ENCODE results near the gene SPPL3.

Gene SPPL3

GRCh38 chr12:120944645-120945217, 40.6 kb upstream of the SPPL3 start:
- Histone ChIP-seq H3K9me3 (ENCODE audit: control insufficient read depth, insufficient read depth, low read length) (no peaks in the 10 kb centered on the region), H3F3A (ENCODE audit: control insufficient read depth, insufficient read depth) (no peaks in the 10 kb centered on the region), H3K4me1 (ENCODE audit: control insufficient read depth, low read length) (peaks cover 11% of the 10 kb centered on the region), H4K20me1 (ENCODE audit: control insufficient read depth, insufficient read depth, low read depth, low read length) (no peaks in the 10 kb centered on the region), H3K36me3 (ENCODE audit: control insufficient read depth, low read length) (no peaks in the 10 kb centered on the region), H3K79me2 (ENCODE audit: control insufficient read depth, low read length) (no peaks in the 10 kb centered on the region), H3K4me2 (ENCODE audit: low read length) (no peak overlapping the region), H3K27me3 (ENCODE audit: control insufficient read depth, low read length) (peaks cover 6% of the 10 kb centered on the region; the same call in 1 of the 2 replicates), H3K4me3 (ENCODE audit: low read length) (no peak overlapping the region), H3K9me2 (replicated peaks; ENCODE audit: control insufficient read depth, low read length) (no peaks in the 10 kb centered on the region), H3K27ac (ENCODE audit: low read depth, low read length) (no peak overlapping the region)
- TF ChIP-seq EZH2phosphoT487 (IDR thresholded peaks at IDR 0.05; ENCODE audit: borderline replicate concordance, low read length) (no peak), CTCF (IDR thresholded peaks at IDR 0.05; ENCODE audit: low read depth, low read length, poor library complexity, severe bottlenecking) (peak; percentile 79)

GRCh38 chr12:120943482-120943881, 39.3 kb upstream of the SPPL3 start:
- Histone ChIP-seq H4K20me1 (ENCODE audit: control insufficient read depth, insufficient read depth, low read depth, low read length) (no peaks in the 10 kb centered on the region), H3K79me2 (ENCODE audit: control insufficient read depth, low read length) (no peaks in the 10 kb centered on the region), H3K9me2 (replicated peaks; ENCODE audit: control insufficient read depth, low read length) (no peaks in the 10 kb centered on the region), H3K27ac (ENCODE audit: low read depth, low read length) (no peak overlapping the region), H3K4me3 (ENCODE audit: low read length) (no peak overlapping the region), H3K36me3 (ENCODE audit: control insufficient read depth, low read length) (no peaks in the 10 kb centered on the region), H3F3A (ENCODE audit: control insufficient read depth, insufficient read depth) (no peaks in the 10 kb centered on the region), H3K27me3 (ENCODE audit: control insufficient read depth, low read length) (peaks cover 6% of the 10 kb centered on the region; the same call in 1 of the 2 replicates), H3K9me3 (ENCODE audit: control insufficient read depth, insufficient read depth, low read length) (no peaks in the 10 kb centered on the region), H3K4me1 (ENCODE audit: control insufficient read depth, low read length) (peaks cover 11% of the 10 kb centered on the region), H3K4me2 (ENCODE audit: low read length) (no peak overlapping the region)
- TF ChIP-seq EZH2phosphoT487 (IDR thresholded peaks at IDR 0.05; ENCODE audit: borderline replicate concordance, low read length) (no peak), CTCF (IDR thresholded peaks at IDR 0.05; ENCODE audit: low read depth, low read length, poor library complexity, severe bottlenecking) (no peak)

GRCh38 chr12:120941846-120942405, 37.8 kb upstream of the SPPL3 start:
- Histone ChIP-seq H3F3A (ENCODE audit: control insufficient read depth, insufficient read depth) (no peaks in the 10 kb centered on the region), H3K27me3 (ENCODE audit: control insufficient read depth, low read length) (peaks cover 6% of the 10 kb centered on the region; the same call in 1 of the 2 replicates), H3K9me3 (ENCODE audit: control insufficient read depth, insufficient read depth, low read length) (no peaks in the 10 kb centered on the region), H3K9me2 (replicated peaks; ENCODE audit: control insufficient read depth, low read length) (no peaks in the 10 kb centered on the region), H4K20me1 (ENCODE audit: control insufficient read depth, insufficient read depth, low read depth, low read length) (no peaks in the 10 kb centered on the region), H3K27ac (ENCODE audit: low read depth, low read length) (no peak overlapping the region), H3K79me2 (ENCODE audit: control insufficient read depth, low read length) (no peaks in the 10 kb centered on the region), H3K4me3 (ENCODE audit: low read length) (no peak overlapping the region), H3K36me3 (ENCODE audit: control insufficient read depth, low read length) (no peaks in the 10 kb centered on the region), H3K4me2 (ENCODE audit: low read length) (no peak overlapping the region), H3K4me1 (ENCODE audit: control insufficient read depth, low read length) (peaks cover 11% of the 10 kb centered on the region)
- TF ChIP-seq EZH2phosphoT487 (IDR thresholded peaks at IDR 0.05; ENCODE audit: borderline replicate concordance, low read length) (no peak), CTCF (IDR thresholded peaks at IDR 0.05; ENCODE audit: low read depth, low read length, poor library complexity, severe bottlenecking) (no peak)
